DOHH2 (cell line): Measurements from ENCODE around the gene FOXP4.

Source experiments
- EZH2phosphoT487 ChIP-seq: fragments of 200-600 bp; sonication (generic); IDR thresholded peaks from 2 replicates; pipeline ENCODE4 v1.6.1; 2017; ENCODE audit warnings: borderline replicate concordance, mild to moderate bottlenecking, antibody characterized with exemption, low read length, moderate library complexity, mixed read lengths
- TF ChIP-seq, protein P1 (sequence below): fragments of 200-600 bp; sonication (generic); IDR thresholded peaks from one replicate; pipeline ENCODE4 v1.5.1; 2014; ENCODE audit warnings: antibody characterized with exemption, mild to moderate bottlenecking, low read depth, low read length; ENCODE audit not compliant: poor library complexity, severe bottlenecking

DNA sequence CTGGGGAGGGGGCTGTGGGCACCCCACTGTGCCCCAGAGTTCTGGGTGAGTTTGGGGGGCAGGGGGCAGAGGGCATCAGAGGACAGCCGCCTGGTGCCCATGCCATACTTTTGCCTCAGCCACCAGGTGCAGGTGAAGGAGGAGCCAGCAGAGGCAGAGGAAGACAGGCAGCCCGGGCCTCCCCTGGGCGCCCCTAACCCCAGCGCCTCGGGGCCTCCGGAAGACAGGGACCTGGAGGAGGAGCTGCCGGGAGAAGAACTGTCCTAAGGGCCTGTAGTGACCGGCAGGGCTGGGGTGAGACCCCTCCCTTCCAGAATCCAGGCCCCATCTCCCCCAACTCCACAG is 52.5 kb downstream of the FOXP4 start:
- TF ChIP-seq, protein P1, sequence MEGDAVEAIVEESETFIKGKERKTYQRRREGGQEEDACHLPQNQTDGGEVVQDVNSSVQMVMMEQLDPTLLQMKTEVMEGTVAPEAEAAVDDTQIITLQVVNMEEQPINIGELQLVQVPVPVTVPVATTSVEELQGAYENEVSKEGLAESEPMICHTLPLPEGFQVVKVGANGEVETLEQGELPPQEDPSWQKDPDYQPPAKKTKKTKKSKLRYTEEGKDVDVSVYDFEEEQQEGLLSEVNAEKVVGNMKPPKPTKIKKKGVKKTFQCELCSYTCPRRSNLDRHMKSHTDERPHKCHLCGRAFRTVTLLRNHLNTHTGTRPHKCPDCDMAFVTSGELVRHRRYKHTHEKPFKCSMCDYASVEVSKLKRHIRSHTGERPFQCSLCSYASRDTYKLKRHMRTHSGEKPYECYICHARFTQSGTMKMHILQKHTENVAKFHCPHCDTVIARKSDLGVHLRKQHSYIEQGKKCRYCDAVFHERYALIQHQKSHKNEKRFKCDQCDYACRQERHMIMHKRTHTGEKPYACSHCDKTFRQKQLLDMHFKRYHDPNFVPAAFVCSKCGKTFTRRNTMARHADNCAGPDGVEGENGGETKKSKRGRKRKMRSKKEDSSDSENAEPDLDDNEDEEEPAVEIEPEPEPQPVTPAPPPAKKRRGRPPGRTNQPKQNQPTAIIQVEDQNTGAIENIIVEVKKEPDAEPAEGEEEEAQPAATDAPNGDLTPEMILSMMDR, result no peak
- TF ChIP-seq EZH2phosphoT487, result no peak
